HuH-7.5 (cell line): ENCODE measurements around the gene C5orf15.

Experiments used
- DNase-seq: peaks from one replicate; pipeline ENCODE4 v3.0.0; 2011; ENCODE audit warnings: low spot score

C5orf15 gene

GRCh38 chr5:133921979-133922378 lies 46.4 kb downstream of the C5orf15 start:
- no peak for DNase-seq

GRCh38 chr5:133921069-133921468 lies 47.4 kb downstream of the C5orf15 start:
- no peak for DNase-seq

GRCh38 chr5:133919148-133920136 lies 49.0 kb downstream of the C5orf15 start:
- DNase-seq = no peak

GRCh38 chr5:133918731-133919130 lies 49.7 kb downstream of the C5orf15 start:
- no peak for DNase-seq

- no peak for DNase-seq
Observed at GRCh38 chr5:133918316-133918715, 50.1 kb downstream of the C5orf15 start.

- no peak for DNase-seq
Observed at GRCh38 chr5:133917785-133918184, 50.6 kb downstream of the C5orf15 start.

- DNase-seq = no peak
Observed at GRCh38 chr5:133916914-133917313, 51.5 kb downstream of the C5orf15 start.

GRCh38 chr5:133916479-133916878 lies 51.9 kb downstream of the C5orf15 start:
- no peak for DNase-seq

GRCh38 chr5:133914434-133914833 lies 54.0 kb downstream of the C5orf15 start:
- DNase-seq = no peak

GRCh38 chr5:133913413-133914155 lies 54.8 kb downstream of the C5orf15 start:
- DNase-seq = no peak

- DNase-seq = no peak
Observed at GRCh38 chr5:133912951-133913350, 55.5 kb downstream of the C5orf15 start.

- DNase-seq = no peak
Observed at GRCh38 chr5:133910571-133910970, 57.9 kb downstream of the C5orf15 start.

- no peak for DNase-seq
Observed at GRCh38 chr5:133909603-133910002, 58.8 kb downstream of the C5orf15 start.

GRCh38 chr5:133907075-133907474 lies 61.4 kb downstream of the C5orf15 start:
- DNase-seq = no peak

- no peak for DNase-seq
Observed at GRCh38 chr5:133906303-133906702, 62.1 kb downstream of the C5orf15 start.
